ENCODE data around the gene ST8SIA4.

DNA sequence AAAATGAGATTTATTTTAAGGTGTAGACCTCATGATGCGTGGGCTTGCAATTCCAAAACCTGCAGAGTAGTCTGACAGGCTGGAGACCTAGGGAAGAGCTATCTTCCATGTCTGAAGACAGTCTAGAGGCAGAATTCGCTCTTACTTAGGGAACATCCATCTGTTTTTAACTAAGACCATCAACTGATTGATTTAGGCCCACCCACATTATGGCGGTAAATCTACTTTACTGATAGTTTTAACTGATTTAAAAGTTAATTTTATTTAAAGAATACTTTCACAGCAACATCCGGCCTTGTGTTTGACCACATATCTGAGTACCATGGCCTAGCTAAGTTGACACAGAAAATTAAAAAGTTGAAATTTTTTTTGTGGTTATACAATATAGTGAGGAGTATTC is 6.0 kb upstream of the ST8SIA4 start:
- no peak for TF ChIP-seq NFIC (IDR thresholded peaks at IDR 0.05)
- no peak for TF ChIP-seq FOXM1 (IDR thresholded peaks at IDR 0.05; ENCODE audit: borderline replicate concordance, low read depth)
- TF ChIP-seq EP300 (IDR thresholded peaks at IDR 0.05; ENCODE audit: borderline replicate concordance) = no peak
- no peak for TF ChIP-seq EGR1 (IDR thresholded peaks at IDR 0.05)
- TF ChIP-seq REST (IDR thresholded peaks at IDR 0.05; ENCODE audit: low read depth) = no peak
- no peak for TF ChIP-seq CREB1 (IDR thresholded peaks at IDR 0.05; ENCODE audit: low read depth)
- TF ChIP-seq YY1 (IDR thresholded peaks at IDR 0.05; ENCODE audit: low read depth) = no peak

Measured in Ishikawa (cell line).